Brain microvascular endothelial cell (primary cell): Measurements from ENCODE around the gene TLR5.

Experiments used
- DNase-seq: peaks from one replicate; pipeline ENCODE4 v3.0.0-alpha.2; 2020
- H3K27ac ChIP-seq: fragments of 250-450 bp; sonication (Bioruptor Pico); 2 replicates; pipeline ENCODE4 v1.5.1; 2020; ENCODE audit warnings: mild to moderate bottlenecking, moderate library complexity
- H3K27me3 ChIP-seq: fragments of 250-450 bp; sonication (Bioruptor Pico); replicated peaks from 2 replicates; pipeline ENCODE4 v1.5.1; 2020; ENCODE audit warnings: mild to moderate bottlenecking
- H3K36me3 ChIP-seq: fragments of 250-450 bp; sonication (Bioruptor Pico); replicated peaks from 2 replicates; pipeline ENCODE4 v1.5.1; 2020; ENCODE audit warnings: mild to moderate bottlenecking
- H3K4me3 ChIP-seq: 2 replicates; pipeline ENCODE4 v1.5.1; 2011; ENCODE audit warnings: low read depth, mild to moderate bottlenecking, control low read depth, low read length, moderate library complexity
- CTCF ChIP-seq: IDR thresholded peaks from 2 replicates; pipeline ENCODE4 v1.5.1; 2011; ENCODE audit warnings: low read depth, mild to moderate bottlenecking, moderate library complexity, low read length, control low read depth, inconsistent platforms; ENCODE audit errors: missing control alignments
- in situ Hi-C: cut with HindIII; loops from 2 replicates; pipeline ENCODE4 v1.10.0; 2017; ENCODE audit warnings: low sequenced_read_pairs, low pct_ligation_motif_present

The TLR5 gene

GRCh38 chr1:223081181-223081994, 61.7 kb downstream of the TLR5 start:
- peak; percentile 75 for DNase-seq
- no peaks in the 10 kb centered on the region for H3K36me3 ChIP-seq
- TF ChIP-seq CTCF: peak; percentile 92
- peaks cover 3% of the 10 kb centered on the region for H3K27me3 ChIP-seq
- H3K4me3 ChIP-seq: peak overlapping the region; percentile 45
- H3K27ac ChIP-seq: no peak overlapping the region
- in situ Hi-C loops: loop anchor here (10.0 kb wide), 1 partner anchor 297 kb away; no protein-coding TSS in a partner anchor

- in situ Hi-C loops: no loop called here
- no peak for DNase-seq
- H3K27ac ChIP-seq: no peak overlapping the region
- peaks cover 5% of the 10 kb centered on the region for H3K27me3 ChIP-seq
- no peaks in the 10 kb centered on the region for H3K36me3 ChIP-seq
- H3K4me3 ChIP-seq: no peak overlapping the region
- TF ChIP-seq CTCF: no peak
These were observed 63.5 kb downstream of the TLR5 start for GRCh38 chr1:223079498-223079897.

- peaks cover 5% of the 10 kb centered on the region for H3K27me3 ChIP-seq
- H3K27ac ChIP-seq: no peak overlapping the region
- in situ Hi-C loops: no loop called here
- H3K4me3 ChIP-seq: no peak overlapping the region
- H3K36me3 ChIP-seq: no peaks in the 10 kb centered on the region
- peak; percentile 23 for TF ChIP-seq CTCF
- no peak for DNase-seq
These were observed 65.7 kb downstream of the TLR5 start for GRCh38 chr1:223077247-223077833.

GRCh38 chr1:223076362-223076761, 66.7 kb downstream of the TLR5 start:
- in situ Hi-C loops: no loop called here
- no peaks in the 10 kb centered on the region for H3K36me3 ChIP-seq
- no peak for DNase-seq
- no peak for TF ChIP-seq CTCF
- H3K27ac ChIP-seq: no peak overlapping the region
- no peak overlapping the region for H3K4me3 ChIP-seq
- peaks cover 5% of the 10 kb centered on the region for H3K27me3 ChIP-seq

GRCh38 chr1:223075834-223076233, 67.2 kb downstream of the TLR5 start:
- no peaks in the 10 kb centered on the region for H3K36me3 ChIP-seq
- TF ChIP-seq CTCF: no peak
- peaks cover 5% of the 10 kb centered on the region for H3K27me3 ChIP-seq
- H3K4me3 ChIP-seq: no peak overlapping the region
- no peak overlapping the region for H3K27ac ChIP-seq
- in situ Hi-C loops: no loop called here
- DNase-seq: no peak
